ENCODE results near the gene FRMD4A. TPM values are rescaled to one million over a fixed set of nuclear protein-coding genes. Genes with fewer than 3 reads are reported as not detected.

FRMD4A gene
- total and polyA plus RNA-seq, 10 of the 15 experiments (the other 5 are each of a cell fraction or from before 2014, with no cell fraction given), result 17.8 to 75.2 (median 39.1) TPM

DNA sequence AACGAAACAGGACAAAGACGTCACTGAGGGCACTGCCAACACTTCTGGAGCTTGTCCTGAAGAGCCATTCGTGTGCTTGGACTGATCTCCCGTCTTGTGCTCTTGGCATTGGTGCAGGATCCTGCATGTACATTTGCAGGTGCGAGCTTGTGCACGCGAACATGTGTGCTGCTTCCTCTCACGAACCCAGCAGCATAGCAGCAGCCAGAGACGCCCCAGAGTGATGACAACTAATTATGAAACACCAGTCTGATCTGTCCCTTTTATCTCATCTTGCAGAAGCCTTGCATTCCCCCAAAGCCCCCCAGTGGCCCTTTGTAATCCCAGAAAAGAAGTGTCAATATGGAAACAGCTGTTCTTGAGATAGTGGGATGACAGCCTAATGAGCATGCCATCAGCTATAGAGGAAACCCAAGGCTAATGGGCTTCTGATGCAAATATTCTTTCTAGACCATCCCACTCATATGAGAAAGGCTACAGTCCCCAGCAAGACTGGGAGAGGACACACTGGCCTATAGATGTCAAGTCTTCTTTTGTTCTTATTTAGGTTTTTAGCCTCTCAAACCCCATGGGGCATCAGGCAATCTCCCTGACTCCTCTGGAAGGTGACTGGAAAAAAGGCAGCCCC is 310.6 kb downstream of the FRMD4A start:
- Histone ChIP-seq H3K27ac (ENCODE audit: control insufficient read depth, insufficient read depth) (peak overlapping the region; percentile 39), H3K9ac (ENCODE audit: control insufficient read depth, insufficient read depth, low read length) (no peak overlapping the region), H3K4me2 (ENCODE audit: control insufficient read depth, insufficient read depth) (peak overlapping the region; percentile 36), H3K79me2 (ENCODE audit: control insufficient read depth, insufficient read depth, low read length) (peaks cover 3% of the 10 kb centered on the region), H3K4me3 (peak overlapping the region; percentile 12; the same call in 1 of the 2 replicates), H3K9me3 (replicated peaks; ENCODE audit: control insufficient read depth, insufficient read depth, low read length) (no peaks in the 10 kb centered on the region), H3K27me3 (replicated peaks in 1 of 2; ENCODE audit: control insufficient read depth in 2 of 2, insufficient read depth in 2 of 2, low read length in 1 of 2) (no peaks in the 10 kb centered on the region; a peak in 1 of 4 replicates), H2AFZ (ENCODE audit: control insufficient read depth, low read depth, low read length) (no peak overlapping the region; the same call in 1 of the 2 replicates), H3K36me3 (ENCODE audit: control insufficient read depth in 2 of 2, insufficient read depth in 2 of 2, low read length in 1 of 2) (no peaks in the 10 kb centered on the region), H4K20me1 (ENCODE audit: control insufficient read depth, insufficient read depth) (no peaks in the 10 kb centered on the region), H3K4me1 (ENCODE audit: control insufficient read depth, insufficient read depth, low read length) (no peaks in the 10 kb centered on the region; the same call in 1 of the 2 replicates)
- WGBS (ENCODE audit: insufficient coverage, insufficient replicate concordance, low lambda C conversion rate, missing lambda C conversion rate), result under 1% methylated on average over 9 of the region's 9 CpGs
- CTCF ChIA-PET, result interaction anchor here (0.6 to 2.1 kb wide), 6 partner anchors 10 to 233 kb away, joined by 3 to 6 read pairs (median 3); no protein-coding TSS in a partner anchor
- POLR2A ChIA-PET, result interaction anchor here (1.5 to 1.7 kb wide), 2 partner anchors 13 to 21 kb away, joined by 4 to 5 read pairs; no protein-coding TSS in a partner anchor
- RAD21 ChIA-PET (ENCODE audit: unreplicated experiment), result interaction anchor here (1.8 to 2.3 kb wide), 3 partner anchors 10 to 21 kb away, joined by 4 to 11 read pairs (median 7); no protein-coding TSS in a partner anchor
- intact Hi-C loops (cut with micrococcal nuclease; ENCODE audit: unreplicated experiment) (loop anchor here (1.0 kb wide), 1 partner anchor 11 kb away; no protein-coding TSS in a partner anchor), in situ Hi-C loops (cut with MboI) (no loop called here)
- no TSS peak for BruUV-seq (replicated peaks)
- ATAC-seq, result peak; percentile 70
- DNase-seq (ENCODE audit: low read depth, low spot score), result no peak
- SMC1A ChIA-PET (ENCODE audit: uncharacterized antibody, unreplicated experiment), result interaction anchor here (0.7 to 9.2 kb wide), 10 partner anchors 11 to 74 kb away, joined by 3 to 70 read pairs (median 4); no protein-coding TSS in a partner anchor
- FAIRE-seq, result peak; percentile 47
- no peak for TF ChIP-seq STAT1 (conservative IDR thresholded peaks at IDR 0.05)
- TF ChIP-seq FOXM1 (IDR thresholded peaks at IDR 0.05; ENCODE audit: low read depth, low read length), result no peak
- TF ChIP-seq ESRRA (IDR thresholded peaks at IDR 0.05; ENCODE audit: low read length), result no peak
- TF ChIP-seq ATF2 (IDR thresholded peaks at IDR 0.05; ENCODE audit: low read length), result no peak
- no peak for TF ChIP-seq DPF2 (IDR thresholded peaks at IDR 0.05)
- no peak for TF ChIP-seq BRCA1 (IDR thresholded peaks at IDR 0.05; ENCODE audit: low read depth, low read length)
- no peak for TF ChIP-seq SP1 (IDR thresholded peaks at IDR 0.05; ENCODE audit: low read depth, low read length)
- no peak for TF ChIP-seq SIN3A (IDR thresholded peaks at IDR 0.05; ENCODE audit: low read depth, low read length)
- no peak for TF ChIP-seq CBX3 (IDR thresholded peaks at IDR 0.05; ENCODE audit: borderline replicate concordance, low read depth)
- TF ChIP-seq RBBP5 (conservative IDR thresholded peaks at IDR 0.05), result no peak
- no peak for TF ChIP-seq CREM (IDR thresholded peaks at IDR 0.05; ENCODE audit: low read depth)
- TF ChIP-seq SKIL (IDR thresholded peaks at IDR 0.05; ENCODE audit: low read depth, poor library complexity, severe bottlenecking), result no peak
- no peak for TF ChIP-seq SIX5 (IDR thresholded peaks at IDR 0.05; ENCODE audit: low read depth, low read length, severe bottlenecking)
- TF ChIP-seq BMI1 (IDR thresholded peaks at IDR 0.05; ENCODE audit: borderline replicate concordance), result no peak
- TF ChIP-seq, protein P1, sequence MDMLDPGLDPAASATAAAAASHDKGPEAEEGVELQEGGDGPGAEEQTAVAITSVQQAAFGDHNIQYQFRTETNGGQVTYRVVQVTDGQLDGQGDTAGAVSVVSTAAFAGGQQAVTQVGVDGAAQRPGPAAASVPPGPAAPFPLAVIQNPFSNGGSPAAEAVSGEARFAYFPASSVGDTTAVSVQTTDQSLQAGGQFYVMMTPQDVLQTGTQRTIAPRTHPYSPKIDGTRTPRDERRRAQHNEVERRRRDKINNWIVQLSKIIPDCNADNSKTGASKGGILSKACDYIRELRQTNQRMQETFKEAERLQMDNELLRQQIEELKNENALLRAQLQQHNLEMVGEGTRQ (IDR thresholded peaks at IDR 0.05; ENCODE audit: borderline replicate concordance, low read depth, low read length), result no peak
- TF ChIP-seq FOXK2 (IDR thresholded peaks at IDR 0.05), result no peak
- TF ChIP-seq BACH1 (IDR thresholded peaks at IDR 0.05; ENCODE audit: borderline replicate concordance), result no peak
- TF ChIP-seq, protein P2, sequence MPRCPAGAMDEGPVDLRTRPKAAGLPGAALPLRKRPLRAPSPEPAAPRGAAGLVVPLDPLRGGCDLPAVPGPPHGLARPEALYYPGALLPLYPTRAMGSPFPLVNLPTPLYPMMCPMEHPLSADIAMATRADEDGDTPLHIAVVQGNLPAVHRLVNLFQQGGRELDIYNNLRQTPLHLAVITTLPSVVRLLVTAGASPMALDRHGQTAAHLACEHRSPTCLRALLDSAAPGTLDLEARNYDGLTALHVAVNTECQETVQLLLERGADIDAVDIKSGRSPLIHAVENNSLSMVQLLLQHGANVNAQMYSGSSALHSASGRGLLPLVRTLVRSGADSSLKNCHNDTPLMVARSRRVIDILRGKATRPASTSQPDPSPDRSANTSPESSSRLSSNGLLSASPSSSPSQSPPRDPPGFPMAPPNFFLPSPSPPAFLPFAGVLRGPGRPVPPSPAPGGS (IDR thresholded peaks at IDR 0.05; ENCODE audit: borderline replicate concordance, insufficient read depth, low read depth, low read length, poor library complexity, severe bottlenecking), result no peak
- TF ChIP-seq TBL1XR1 (IDR thresholded peaks at IDR 0.05; ENCODE audit: low read depth, low read length), result no peak
- TF ChIP-seq CHD2 (IDR thresholded peaks at IDR 0.05; ENCODE audit: borderline replicate concordance, low read depth, low read length), result 0 out of 2 replicates have a peak, but pooled peaks have one; percentile 1

Data from GM12878 (cell line).